Choroid plexus epithelial cell (primary cell): Measurements from ENCODE around the gene MUC5B.

ENCODE experiments used
- DNase-seq: peaks from one replicate; pipeline ENCODE4 v3.0.0-alpha.2; 2010; ENCODE audit warnings: low read depth
- H3K4me3 ChIP-seq: 2 replicates; pipeline ENCODE4 v1.5.1; 2011; ENCODE audit warnings: low read depth, mild to moderate bottlenecking, control low read depth, low read length, moderate library complexity
- CTCF ChIP-seq: conservative IDR thresholded peaks from 2 replicates; pipeline ENCODE4 v1.5.1; 2011; ENCODE audit warnings: low read depth, mild to moderate bottlenecking, control low read depth, inconsistent platforms, low read length, moderate library complexity

MUC5B gene

DNA sequence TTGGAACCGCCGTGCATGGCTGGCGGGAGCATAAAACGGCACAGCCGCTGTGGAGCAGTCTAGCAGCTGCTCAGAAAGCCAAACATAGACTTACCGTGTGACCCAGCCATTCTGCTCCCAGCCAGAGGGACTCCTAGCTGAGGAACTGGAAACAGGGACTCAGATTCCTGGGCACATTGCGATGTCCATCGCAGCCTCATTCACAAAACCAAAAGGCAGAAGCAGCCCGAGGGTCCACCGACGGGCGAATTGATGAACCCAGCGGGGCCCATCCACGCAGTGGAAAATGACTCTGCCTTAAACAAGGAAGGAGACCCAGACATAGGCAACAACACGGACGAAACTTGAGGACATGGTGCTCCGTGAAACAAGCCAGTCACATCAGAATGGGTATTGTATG lies 5.7 kb upstream of the MUC5B start:
- H3K4me3 ChIP-seq: no peak overlapping the region
- no peak for TF ChIP-seq CTCF

GRCh38 chr11:1218256-1218787 lies 4.5 kb upstream of the MUC5B start:
- no peak overlapping the region for H3K4me3 ChIP-seq
- DNase-seq: no peak
- TF ChIP-seq CTCF: no peak

More for the DNA sequence above, 5.7 kb upstream of the MUC5B start:
- no peak for DNase-seq

- DNase-seq: no peak
- no peak for TF ChIP-seq CTCF
- no peak overlapping the region for H3K4me3 ChIP-seq
Measured at GRCh38 chr11:1218788-1219445, 3.9 kb upstream of the MUC5B start.

- no peak for TF ChIP-seq CTCF
- DNase-seq: no peak
- H3K4me3 ChIP-seq: no peak overlapping the region
Measured at GRCh38 chr11:1219446-1219833, 3.4 kb upstream of the MUC5B start.

DNA sequence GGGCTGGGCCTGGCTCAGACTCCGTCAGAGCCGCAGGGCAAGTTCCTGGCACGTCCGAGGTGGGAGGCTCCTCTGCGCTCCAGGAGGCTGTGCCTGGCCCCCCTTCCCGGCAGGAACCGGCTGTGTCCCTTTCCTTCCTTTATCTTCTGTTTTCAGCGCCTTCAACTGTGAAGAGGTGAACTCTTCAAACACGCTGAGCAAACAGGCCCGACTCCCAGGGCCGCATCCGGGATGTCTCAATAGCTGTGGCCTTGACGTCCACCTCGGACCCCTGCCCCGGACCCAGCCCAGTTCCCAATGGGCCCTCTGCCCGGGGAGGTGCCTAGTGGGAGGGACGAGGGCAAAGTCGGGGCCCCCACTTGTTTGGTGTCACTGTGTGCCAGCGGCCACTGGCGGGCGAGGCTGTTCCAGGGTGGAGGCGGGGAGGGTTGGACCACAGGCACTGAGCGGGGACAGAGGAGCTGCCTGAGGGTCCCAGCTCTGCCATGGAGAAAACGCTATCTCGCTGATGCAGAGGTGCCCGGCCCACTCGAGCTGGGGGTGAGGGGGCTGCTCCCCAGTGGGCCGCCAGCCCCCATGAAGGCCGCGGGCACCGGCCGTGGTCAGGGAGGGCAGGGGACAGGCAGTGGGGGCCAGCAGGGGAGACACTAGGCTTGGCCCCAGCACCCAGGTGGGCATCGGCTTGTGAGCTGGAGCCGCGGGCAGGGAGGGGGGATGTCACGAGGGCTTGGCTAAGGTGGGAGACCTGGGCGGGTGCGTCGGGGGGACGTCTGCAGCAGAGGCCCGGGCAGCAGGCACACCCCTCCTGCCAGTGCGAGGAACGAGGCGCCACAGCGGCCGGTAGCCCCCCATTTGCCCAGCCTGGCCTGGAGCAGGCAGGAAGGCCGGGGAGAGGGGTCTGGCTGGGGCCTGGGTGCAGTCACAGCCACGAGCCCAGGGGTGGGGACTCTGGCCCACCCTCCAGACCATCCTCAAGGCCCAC lies 2.7 kb upstream of the MUC5B start:
- no peak for TF ChIP-seq CTCF
- peak; percentile 5 for DNase-seq
- H3K4me3 ChIP-seq: no peak overlapping the region

DNA sequence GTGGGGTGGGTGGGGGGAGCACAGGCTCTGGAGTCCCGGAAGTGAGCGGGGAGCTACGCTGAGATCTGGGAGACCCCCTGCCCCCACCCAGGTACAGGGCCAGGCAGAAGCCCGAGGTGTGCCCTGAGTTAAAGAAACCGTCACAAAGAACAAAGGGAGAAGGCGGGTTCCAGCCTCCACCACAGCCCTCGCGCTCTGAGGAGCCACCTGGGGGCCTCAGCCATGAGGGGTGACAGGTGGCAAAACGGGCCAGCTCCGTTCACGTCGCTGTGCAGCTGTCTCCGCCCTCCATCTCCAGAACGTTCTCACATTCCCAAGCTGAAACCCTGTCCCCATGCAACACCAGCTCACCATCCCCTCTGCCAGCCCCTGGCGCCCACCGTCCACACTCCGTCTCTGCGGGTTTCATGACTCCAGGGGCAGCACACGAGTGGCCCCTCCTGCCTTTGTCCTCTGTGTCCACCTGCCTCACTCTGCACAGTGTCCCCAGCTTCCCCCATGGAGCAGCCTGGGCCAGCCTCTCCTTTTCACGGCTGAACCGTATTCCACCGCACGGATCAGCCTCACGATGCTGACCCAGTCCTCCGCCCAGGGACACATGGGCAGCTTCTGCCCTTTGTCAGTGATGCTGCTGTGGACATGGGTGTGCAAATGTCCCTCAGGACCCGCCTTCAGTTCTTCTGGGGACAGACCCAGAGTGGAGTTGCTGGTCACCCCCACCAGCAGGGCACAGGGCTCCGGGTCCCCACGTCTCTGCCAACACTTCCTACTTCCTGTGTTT lies 1.7 kb upstream of the MUC5B start:
- DNase-seq: no peak
- no peak for TF ChIP-seq CTCF
- H3K4me3 ChIP-seq: no peak overlapping the region
